PC-3 (cell line): ENCODE results near the gene TTC33. TPM values are rescaled to one million over a fixed set of nuclear protein-coding genes. Genes with fewer than 3 reads are reported as not detected.

Experiments
- ATAC-seq: fragments of 200-7000 bp; cut with Tn5 transposase; 2 replicates; pipeline ENCODE4 v1.9.1; 2020; ENCODE audit warnings: mild to moderate bottlenecking, moderate library complexity
- BruUV-seq: library from RNA; stranded (reverse); fragments of 400-500 nt; replicated peaks from 2 replicates; lab custom pipeline; 2021; lab: Mats Ljungman, UMichigan
- CTCF ChIA-PET: fragments of 300-600 bp; sonication (Branson Sonifier 250); formaldehyde crosslinking; loops from one replicate; lab custom pipeline; 2022; ENCODE audit warnings: antibody characterized with exemption; lab: Charles Lee
- POLR2A ChIA-PET: fragments of 300-600 bp; sonication (Branson Sonifier 250); formaldehyde crosslinking; loops from one replicate; lab custom pipeline; 2022; ENCODE audit warnings: antibody characterized with exemption; ENCODE audit not compliant: unreplicated experiment; lab: Charles Lee
- DNase-seq: peaks from one replicate; pipeline ENCODE4 v3.0.0-alpha.2; 2015
- H2AFZ ChIP-seq: fragments of 300-600 bp; sonication (generic); 2 replicates; pipeline ENCODE4 v1.6.0; 2016; ENCODE audit warnings: antibody characterized with exemption, low read length
- H3F3A ChIP-seq: fragments of 300-600 bp; sonication (generic); one replicate; pipeline ENCODE4 v1.6.0; 2017; ENCODE audit warnings: antibody characterized with exemption, low read length, control low read depth, mild to moderate bottlenecking; ENCODE audit not compliant: unreplicated experiment
- H3K27ac ChIP-seq: fragments of 300-600 bp; sonication (generic); 2 replicates; pipeline ENCODE4 v1.5.1; 2016; ENCODE audit warnings: mild to moderate bottlenecking, low read length
- H3K27me3 ChIP-seq: fragments of 300-600 bp; sonication (generic); 2 replicates; pipeline ENCODE4 v1.6.1; 2016; ENCODE audit warnings: low read length, mixed read lengths
- H3K36me3 ChIP-seq: fragments of 300-600 bp; sonication (generic); 2 replicates; pipeline ENCODE4 v1.6.1; 2016; ENCODE audit warnings: low read depth, mixed run types, low read length, mixed read lengths
- H3K4me1 ChIP-seq: fragments of 300-600 bp; sonication (generic); 2 replicates; pipeline ENCODE4 v1.5.1; 2016; ENCODE audit warnings: low read length; ENCODE audit not compliant: insufficient read depth
- H3K4me2 ChIP-seq: fragments of 300-600 bp; sonication (generic); 2 replicates; pipeline ENCODE4 v1.6.0; 2016; ENCODE audit warnings: low read length
- H3K4me3 ChIP-seq: fragments of 300-600 bp; sonication (generic); 2 replicates; pipeline ENCODE4 v1.5.1; 2016; ENCODE audit warnings: mild to moderate bottlenecking, low read length, mixed read lengths
- H3K79me2 ChIP-seq: fragments of 300-600 bp; sonication (generic); 2 replicates; pipeline ENCODE4 v1.6.1; 2017; ENCODE audit warnings: low read length, mixed read lengths
- H3K9ac ChIP-seq: fragments of 300-600 bp; sonication (generic); 2 replicates; pipeline ENCODE4 v1.6.0; 2016; ENCODE audit warnings: mild to moderate bottlenecking, low read length
- H3K9me2 ChIP-seq: fragments of 300-600 bp; sonication (generic); replicated peaks from 2 replicates; pipeline ENCODE4 v1.6.1; 2016; ENCODE audit warnings: mixed run types, low read length, mixed read lengths
- H3K9me3 ChIP-seq: fragments of 300-600 bp; sonication (generic); 2 replicates; pipeline ENCODE4 v1.6.1; 2016; ENCODE audit warnings: low read length, mixed read lengths
- H4K20me1 ChIP-seq: fragments of 300-600 bp; sonication (generic); 2 replicates; pipeline ENCODE4 v1.6.1; 2016; ENCODE audit warnings: low read length, mixed read lengths
- CTCF ChIP-seq: fragments of 300-600 bp; sonication (generic); conservative IDR thresholded peaks from 2 replicates; pipeline ENCODE4 v1.5.1; 2017; ENCODE audit warnings: antibody characterized with exemption, low read depth, mild to moderate bottlenecking, low read length
- EZH2 ChIP-seq: fragments of 300-600 bp; sonication (generic); IDR thresholded peaks from one replicate; pipeline ENCODE4 v1.6.1; 2017; ENCODE audit warnings: antibody characterized with exemption, mild to moderate bottlenecking, low read length; ENCODE audit not compliant: unreplicated experiment
- EZH2phosphoT487 ChIP-seq: fragments of 300-600 bp; sonication (generic); IDR thresholded peaks from 2 replicates; pipeline ENCODE4 v1.6.1; 2018; ENCODE audit warnings: mild to moderate bottlenecking, antibody characterized with exemption, low read length, borderline replicate concordance
- intact Hi-C: fragments of 100-400 bp; cut with micrococcal nuclease; formaldehyde crosslinking; loops from 2 replicates; pipeline ENCODE4 v1.9.0; 2023
- total RNA-seq: library from RNA; depleted of rRNA; stranded (reverse); fragments of >200 nt; gene quantifications from 2 replicates; pipeline ENCODE4 v1.2.3, GENCODE V29; 2014

Gene TTC33
- total RNA-seq, 1 experiment from 2014 or later = 9.0 TPM

DNA sequence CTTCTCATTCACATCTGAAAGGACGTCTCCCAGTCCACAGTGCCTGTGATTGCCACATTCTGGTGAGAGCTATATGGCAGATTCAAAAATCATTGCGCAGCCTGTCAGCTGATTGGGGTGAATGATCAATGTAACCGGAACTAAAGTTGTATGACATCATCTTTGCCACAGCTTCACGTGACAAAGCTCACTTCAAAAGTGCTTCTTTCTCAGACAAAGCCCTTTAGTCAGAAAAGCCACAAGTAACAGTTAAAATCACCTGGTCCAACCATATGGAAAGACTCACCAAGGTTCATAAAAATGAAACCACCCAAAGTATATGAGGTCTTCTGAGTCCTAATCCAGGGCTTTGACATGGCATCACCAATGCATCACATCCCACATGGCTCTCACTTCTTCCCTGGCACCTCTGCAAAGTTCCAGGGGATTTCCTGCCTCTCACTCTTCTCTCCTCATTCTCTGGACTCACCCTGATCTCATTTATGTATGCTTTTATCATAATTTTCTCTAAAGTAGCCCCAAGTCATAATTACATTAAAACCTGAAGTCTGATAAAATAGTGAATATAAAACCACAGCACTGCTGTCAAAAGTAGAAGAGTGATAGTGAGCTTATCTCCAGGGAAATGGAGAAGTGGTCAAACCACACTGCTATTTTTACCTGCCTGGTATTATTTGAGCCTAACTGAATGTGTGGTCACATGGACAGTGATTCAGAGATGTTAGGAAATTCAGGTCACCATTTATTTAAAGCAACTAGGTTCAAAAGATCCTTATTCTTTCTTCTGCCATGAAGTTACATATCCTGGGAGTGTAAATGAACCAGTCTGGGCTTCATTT is 269.1 kb downstream of the TTC33 start:
- Histone ChIP-seq H3F3A (no peaks in the 10 kb centered on the region), H3K4me2 (no peak overlapping the region), H3K36me3 (no peaks in the 10 kb centered on the region), H3K27ac (no peak overlapping the region), H3K4me3 (no peak overlapping the region), H3K79me2 (no peaks in the 10 kb centered on the region), H3K4me1 (peaks cover 4% of the 10 kb centered on the region; the same call in 1 of the 2 replicates), H2AFZ (no peak overlapping the region), H3K27me3 (no peaks in the 10 kb centered on the region), H3K9ac (no peak overlapping the region), H3K9me3 (no peaks in the 10 kb centered on the region), H4K20me1 (no peaks in the 10 kb centered on the region), H3K9me2 (no peaks in the 10 kb centered on the region)
- CTCF ChIA-PET = no interaction called here
- peak; percentile 33 for DNase-seq
- no TSS peak for BruUV-seq
- intact Hi-C loops = no loop called here
- no peak for TF ChIP-seq CTCF
- no peak for TF ChIP-seq EZH2phosphoT487
- TF ChIP-seq EZH2 = no peak
- no peak for ATAC-seq
- POLR2A ChIA-PET = no interaction called here

DNA sequence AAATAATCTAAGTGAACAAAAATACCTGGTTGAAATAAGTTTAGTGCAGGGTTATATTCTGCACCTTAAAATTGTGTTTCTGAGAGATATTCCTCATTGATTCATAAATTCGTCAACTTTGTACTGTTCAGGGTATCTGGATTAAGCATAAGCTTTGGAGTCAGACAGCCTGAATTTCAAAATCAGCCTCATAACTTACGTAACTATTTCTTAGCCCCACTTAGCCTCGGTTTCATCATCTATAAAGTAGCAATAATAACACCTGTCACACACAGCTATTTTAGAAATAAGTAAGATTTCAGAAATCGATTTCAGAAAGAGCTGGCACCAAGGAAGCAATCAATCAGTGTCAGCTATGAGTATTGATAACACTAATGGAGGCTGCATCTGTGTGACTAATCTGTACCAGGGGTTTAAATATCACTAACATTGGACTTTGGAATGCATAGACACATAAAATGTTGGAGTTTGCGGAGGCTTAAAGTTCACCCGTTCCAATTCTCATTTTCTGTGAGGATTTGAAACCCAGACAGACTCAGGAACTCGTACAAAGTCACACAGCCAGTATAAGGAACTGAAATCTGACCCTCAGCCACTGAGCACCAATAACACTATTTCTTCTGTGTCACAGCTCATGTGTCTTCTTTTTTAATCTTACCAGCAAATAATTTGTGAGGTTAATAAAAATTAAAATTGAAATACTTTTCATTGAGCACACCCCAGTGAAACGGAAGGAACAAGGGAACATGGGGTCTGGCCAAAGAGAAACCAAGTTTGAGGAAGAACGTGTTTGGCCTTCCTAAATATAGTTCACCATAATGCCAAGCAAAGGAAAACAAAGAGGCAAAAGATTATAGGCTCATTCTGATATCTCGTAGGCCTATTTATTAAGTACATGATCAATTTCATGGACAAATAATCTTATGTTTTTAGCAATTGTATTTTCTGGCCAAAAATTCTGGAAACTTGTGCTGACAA is 270.5 kb downstream of the TTC33 start:
- peaks cover 11% of the 10 kb centered on the region; the same call in 1 of the 2 replicates for H3K4me1 ChIP-seq
- no peak overlapping the region for H3K4me2 ChIP-seq
- H3K79me2 ChIP-seq = no peaks in the 10 kb centered on the region
- H3K27ac ChIP-seq = no peak overlapping the region
- ChIA-PET CTCF (no interaction called here), POLR2A (no interaction called here)
- no peaks in the 10 kb centered on the region for H3K27me3 ChIP-seq
- no peaks in the 10 kb centered on the region for H3K36me3 ChIP-seq
- no TSS peak for BruUV-seq
- no peak for ATAC-seq
- no peaks in the 10 kb centered on the region for H3F3A ChIP-seq
- H3K9me2 ChIP-seq = no peaks in the 10 kb centered on the region
- H2AFZ ChIP-seq = no peak overlapping the region
- no peaks in the 10 kb centered on the region for H4K20me1 ChIP-seq
- H3K4me3 ChIP-seq = no peak overlapping the region
- no peak for DNase-seq
- intact Hi-C loops = no loop called here
- TF ChIP-seq EZH2phosphoT487 (no peak), CTCF (no peak), EZH2 (no peak)
- H3K9me3 ChIP-seq = no peaks in the 10 kb centered on the region
- H3K9ac ChIP-seq = no peak overlapping the region
